Spinal cord (tissue), 10 donors: ENCODE data around the gene CUL3. TPM values are rescaled to one million over a fixed set of nuclear protein-coding genes. Genes with fewer than 3 reads are reported as not detected.

ENCODE experiments used
- DNase-seq, 6 donors: peaks; one replicate each; pipeline versions ENCODE4 v3.0.0 to v3.0.0-alpha.2; 2013 to 2015; ENCODE audit warnings: low spot score in 6 of 6, low read depth in 4 of 6
- H3K27ac ChIP-seq: one replicate; pipeline ENCODE4 v1.5.1; 2013; ENCODE audit warnings: low read depth, low read length, control low read depth
- H3K27me3 ChIP-seq: one replicate; pipeline ENCODE4 v1.6.1; 2013; ENCODE audit warnings: low read length; ENCODE audit not compliant: control insufficient read depth, insufficient read depth
- H3K36me3 ChIP-seq: one replicate; pipeline ENCODE4 v1.6.1; 2013; ENCODE audit warnings: low read length; ENCODE audit not compliant: control insufficient read depth, insufficient read depth
- H3K4me1 ChIP-seq: one replicate; pipeline ENCODE4 v1.6.1; 2013; ENCODE audit warnings: low read length; ENCODE audit not compliant: control insufficient read depth, insufficient read depth
- H3K4me3 ChIP-seq: one replicate; pipeline ENCODE4 v1.5.1; 2013; ENCODE audit warnings: low read depth, low read length, control low read depth
- H3K9me3 ChIP-seq: one replicate; pipeline ENCODE4 v1.6.1; 2013; ENCODE audit warnings: low read length; ENCODE audit not compliant: control insufficient read depth, insufficient read depth
- WGBS: methylation state at CpG from one replicate; pipeline ENCODE4 v1.1.5; 2013; ENCODE audit warnings: missing lambda C conversion rate; ENCODE audit not compliant: insufficient coverage; 5-methylcytosine and 5-hydroxymethylcytosine counted together
- long read RNA-seq, 4 donors: transcript quantifications; one replicate each; lab custom pipeline, GENCODE V29; 2026
- polyA plus RNA-seq, 2 donors: library from polyadenylated mRNA; unstranded; fragments of 120-200 nt; gene quantifications; one replicate each; pipeline ENCODE4 v1.2.1, GENCODE V29; 2013; ENCODE audit not compliant: insufficient read length in 2 of 2
- total RNA-seq, 2 donors: library from RNA; depleted of rRNA in 1 of 2; stranded (reverse); fragments of 120-200 nt in 1 of 2; fragments of >200 nt in 1 of 2; gene quantifications; one replicate each; pipeline versions ENCODE4 v1.2.3 to v1.2.4, GENCODE V29; 2013 to 2014
- donor health status: healthy.

CUL3 gene
- total RNA-seq (100 to 1,000 TPM in 1 of 2 donors, 10 to 100 TPM in 1; 92.7 to 113 TPM), polyA plus RNA-seq (100 to 1,000 TPM in 1 of 2 donors, 10 to 100 TPM in 1; 92.0 to 107 TPM)
- long read RNA-seq, donor 1, full-length matches to known transcripts = 15 of 15 reads
- long read RNA-seq, donor 1, partial matches to known transcripts = 0 of 15 reads
- long read RNA-seq, donor 1, other reads (novel, unspliced or antisense) = 0 of 15 reads
- long read RNA-seq, donor 2, full-length matches to known transcripts = 7 of 7 reads
- long read RNA-seq, donor 2, partial matches to known transcripts = 0 of 7 reads
- long read RNA-seq, donor 2, other reads (novel, unspliced or antisense) = 0 of 7 reads
- long read RNA-seq, donor 3, full-length matches to known transcripts = 4 of 4 reads
- long read RNA-seq, donor 3, partial matches to known transcripts = 0 of 4 reads
- long read RNA-seq, donor 3, other reads (novel, unspliced or antisense) = 0 of 4 reads
- long read RNA-seq, donor 4, full-length matches to known transcripts = 10 of 10 reads
- long read RNA-seq, donor 4, partial matches to known transcripts = 0 of 10 reads
- long read RNA-seq, donor 4, other reads (novel, unspliced or antisense) = 0 of 10 reads

GRCh38 chr2:224585211-224586088 is at the start of gene CUL3:
CUL3 (minus strand) TSS chr2:224585363; CDS start chr2:224585009, 354 bp downstream.
- H3K4me1 ChIP-seq = peaks cover 23% of the 10 kb centered on the region
- WGBS = under 1% methylated on average over 52 of the region's 68 CpGs
- H3K36me3 ChIP-seq = peaks cover 4% of the 10 kb centered on the region
- H3K27ac ChIP-seq = peak within 1 kb of the TSS; percentile 84
- peak within 1 kb of the TSS; percentile 86 for H3K4me3 ChIP-seq
- H3K27me3 ChIP-seq = no peaks in the 10 kb centered on the region
- peak; percentile 89 to 99 (median 96) for DNase-seq
- H3K9me3 ChIP-seq = no peaks in the 10 kb centered on the region

GRCh38 chr2:224630659-224631550 is 45.7 kb upstream of the CUL3 start:
- Histone ChIP-seq H3K36me3 (no peaks in the 10 kb centered on the region), H3K9me3 (no peaks in the 10 kb centered on the region), H3K4me1 (no peaks in the 10 kb centered on the region), H3K4me3 (no peak overlapping the region), H3K27me3 (no peaks in the 10 kb centered on the region), H3K27ac (no peak overlapping the region)
- peak in 1 of 6 donors; percentile 11 for DNase-seq
- WGBS = 96% methylated on average over 5 of the region's 6 CpGs

- DNase-seq = peak in 1 of 6 donors; percentile 29
- no peak overlapping the region for H3K4me3 ChIP-seq
- H3K27me3 ChIP-seq = no peaks in the 10 kb centered on the region
- H3K9me3 ChIP-seq = no peaks in the 10 kb centered on the region
- no peaks in the 10 kb centered on the region for H3K36me3 ChIP-seq
- no peaks in the 10 kb centered on the region for H3K4me1 ChIP-seq
- H3K27ac ChIP-seq = no peak overlapping the region
- WGBS = no CpG with 5 or more reads among the region's 3 CpGs
Observed at GRCh38 chr2:224628416-224628815, 43.3 kb upstream of the CUL3 start.

GRCh38 chr2:224626735-224627134 is 41.6 kb upstream of the CUL3 start:
- Histone ChIP-seq H3K4me3 (no peak overlapping the region), H3K9me3 (no peaks in the 10 kb centered on the region), H3K27me3 (no peaks in the 10 kb centered on the region), H3K27ac (no peak overlapping the region), H3K36me3 (no peaks in the 10 kb centered on the region), H3K4me1 (no peaks in the 10 kb centered on the region)
- WGBS = no CpG with 5 or more reads among the region's 4 CpGs
- no peak for DNase-seq

GRCh38 chr2:224613543-224614286 is 28.6 kb upstream of the CUL3 start:
- Histone ChIP-seq H3K9me3 (no peaks in the 10 kb centered on the region), H3K27me3 (no peaks in the 10 kb centered on the region), H3K4me3 (no peak overlapping the region), H3K36me3 (no peaks in the 10 kb centered on the region), H3K27ac (no peak overlapping the region), H3K4me1 (no peaks in the 10 kb centered on the region)
- 100% methylated on average over 1 of the region's 4 CpGs for WGBS
- no peak for DNase-seq

GRCh38 chr2:224612578-224612977 is 27.4 kb upstream of the CUL3 start:
- no peaks in the 10 kb centered on the region for H3K27me3 ChIP-seq
- H3K4me3 ChIP-seq = no peak overlapping the region
- H3K9me3 ChIP-seq = no peaks in the 10 kb centered on the region
- 54% methylated on average over 2 of the region's 5 CpGs for WGBS
- H3K27ac ChIP-seq = no peak overlapping the region
- no peaks in the 10 kb centered on the region for H3K4me1 ChIP-seq
- no peaks in the 10 kb centered on the region for H3K36me3 ChIP-seq
- no peak for DNase-seq

- Histone ChIP-seq H3K27me3 (no peaks in the 10 kb centered on the region), H3K4me3 (no peak overlapping the region), H3K9me3 (no peaks in the 10 kb centered on the region), H3K36me3 (no peaks in the 10 kb centered on the region), H3K4me1 (no peaks in the 10 kb centered on the region), H3K27ac (no peak overlapping the region)
- no CpG with 5 or more reads among the region's 3 CpGs for WGBS
- no peak for DNase-seq
Observed at GRCh38 chr2:224611938-224612337, 26.8 kb upstream of the CUL3 start.

GRCh38 chr2:224608104-224608503 is 22.9 kb upstream of the CUL3 start:
- Histone ChIP-seq H3K27ac (no peak overlapping the region), H3K36me3 (no peaks in the 10 kb centered on the region), H3K27me3 (no peaks in the 10 kb centered on the region), H3K9me3 (no peaks in the 10 kb centered on the region), H3K4me1 (no peaks in the 10 kb centered on the region), H3K4me3 (no peak overlapping the region)
- DNase-seq = no peak
- WGBS = 100% methylated on average over 1 of the region's 3 CpGs
